ENCODE data around the gene LRP1.

Gene LRP1

GRCh38 chr12:57248934-57249742 is 120.9 kb downstream of the LRP1 start:
- no peaks in the 10 kb centered on the region for H3K36me3 ChIP-seq (ENCODE audit: control insufficient read depth in 1 of 2, insufficient read depth in 2 of 2, low read length in 2 of 2)
- H3K4me3 ChIP-seq (ENCODE audit: low read depth in 1 of 2, low read length in 2 of 2): no peak overlapping the region
- H3K27ac ChIP-seq (ENCODE audit: low read length): no peak overlapping the region
- peaks cover under 1% of the 10 kb centered on the region for H3K27me3 ChIP-seq (ENCODE audit: low read depth, low read length)
- no peaks in the 10 kb centered on the region for H3K9me3 ChIP-seq (ENCODE audit: control insufficient read depth in 1 of 2, low read length in 2 of 2)
- H3K4me1 ChIP-seq (ENCODE audit: control insufficient read depth in 1 of 2, insufficient read depth in 2 of 2, low read length in 2 of 2): no peaks in the 10 kb centered on the region

DNA sequence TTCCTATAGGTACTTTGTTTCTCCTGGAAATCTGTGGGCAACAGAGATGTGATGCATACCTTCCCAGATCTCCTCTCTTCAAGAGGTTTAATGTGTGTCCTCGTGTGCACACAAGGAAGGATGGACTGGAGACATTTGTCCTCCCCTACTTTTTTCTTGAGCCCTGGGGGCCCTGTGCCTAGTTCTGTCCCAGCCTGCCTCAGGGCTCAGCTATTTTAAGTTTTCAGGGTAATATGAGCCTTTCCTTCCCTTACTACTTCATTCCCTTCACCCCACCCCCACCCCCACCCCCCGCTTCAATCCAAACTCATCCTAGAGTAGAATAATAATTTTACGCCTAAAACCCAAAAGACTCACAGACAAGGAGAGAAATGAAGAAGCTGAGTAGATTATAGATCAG is 122.3 kb downstream of the LRP1 start:
- H3K4me3 ChIP-seq (ENCODE audit: low read depth in 1 of 2, low read length in 2 of 2): no peak overlapping the region
- no peak overlapping the region for H3K27ac ChIP-seq (ENCODE audit: low read length)
- no peaks in the 10 kb centered on the region for H3K9me3 ChIP-seq (ENCODE audit: control insufficient read depth in 1 of 2, low read length in 2 of 2)
- no peaks in the 10 kb centered on the region for H3K4me1 ChIP-seq (ENCODE audit: control insufficient read depth in 1 of 2, insufficient read depth in 2 of 2, low read length in 2 of 2)
- no peaks in the 10 kb centered on the region for H3K27me3 ChIP-seq (ENCODE audit: low read depth, low read length)
- H3K36me3 ChIP-seq (ENCODE audit: control insufficient read depth in 1 of 2, insufficient read depth in 2 of 2, low read length in 2 of 2): peaks cover 6 to 11% of the 10 kb centered on the region in 2 donors

GRCh38 chr12:57250956-57251355 is 122.7 kb downstream of the LRP1 start, which contains the start of gene STAC3:
STAC3 (minus strand) TSS chr12:57251187; CDS start chr12:57249636, 1,551 bp downstream.
- Histone ChIP-seq H3K27me3 (ENCODE audit: low read depth, low read length) (no peaks in the 10 kb centered on the region), H3K36me3 (ENCODE audit: control insufficient read depth in 1 of 2, insufficient read depth in 2 of 2, low read length in 2 of 2) (peaks cover 10 to 15% of the 10 kb centered on the region in 2 donors), H3K27ac (ENCODE audit: low read length) (no peak within 1 kb of the TSS), H3K4me3 (ENCODE audit: low read depth in 1 of 2, low read length in 2 of 2) (no peak within 1 kb of the TSS), H3K4me1 (ENCODE audit: control insufficient read depth in 1 of 2, insufficient read depth in 2 of 2, low read length in 2 of 2) (no peaks in the 10 kb centered on the region), H3K9me3 (ENCODE audit: control insufficient read depth in 1 of 2, low read length in 2 of 2) (no peaks in the 10 kb centered on the region)

GRCh38 chr12:57254506-57255280 is 126.4 kb downstream of the LRP1 start:
- H3K4me1 ChIP-seq (ENCODE audit: control insufficient read depth in 1 of 2, insufficient read depth in 2 of 2, low read length in 2 of 2): no peaks in the 10 kb centered on the region
- no peaks in the 10 kb centered on the region for H3K9me3 ChIP-seq (ENCODE audit: control insufficient read depth in 1 of 2, low read length in 2 of 2)
- no peaks in the 10 kb centered on the region for H3K27me3 ChIP-seq (ENCODE audit: low read depth, low read length)
- H3K36me3 ChIP-seq (ENCODE audit: control insufficient read depth in 1 of 2, insufficient read depth in 2 of 2, low read length in 2 of 2): peaks cover 41 to 42% of the 10 kb centered on the region in 2 donors
- H3K27ac ChIP-seq (ENCODE audit: low read length): no peak overlapping the region
- no peak overlapping the region for H3K4me3 ChIP-seq (ENCODE audit: low read depth in 1 of 2, low read length in 2 of 2)

GRCh38 chr12:57255916-57256315 is 127.6 kb downstream of the LRP1 start:
- Histone ChIP-seq H3K4me3 (ENCODE audit: low read depth in 1 of 2, low read length in 2 of 2) (no peak overlapping the region), H3K9me3 (ENCODE audit: control insufficient read depth in 1 of 2, low read length in 2 of 2) (no peaks in the 10 kb centered on the region), H3K27me3 (ENCODE audit: low read depth, low read length) (no peaks in the 10 kb centered on the region), H3K27ac (ENCODE audit: low read length) (no peak overlapping the region), H3K36me3 (ENCODE audit: control insufficient read depth in 1 of 2, insufficient read depth in 2 of 2, low read length in 2 of 2) (peaks cover 50 to 51% of the 10 kb centered on the region in 2 donors), H3K4me1 (ENCODE audit: control insufficient read depth in 1 of 2, insufficient read depth in 2 of 2, low read length in 2 of 2) (no peaks in the 10 kb centered on the region)

- H3K9me3 ChIP-seq (ENCODE audit: control insufficient read depth in 1 of 2, low read length in 2 of 2): no peaks in the 10 kb centered on the region
- H3K4me3 ChIP-seq (ENCODE audit: low read depth in 1 of 2, low read length in 2 of 2): no peak overlapping the region
- H3K27ac ChIP-seq (ENCODE audit: low read length): no peak overlapping the region
- H3K36me3 ChIP-seq (ENCODE audit: control insufficient read depth in 1 of 2, insufficient read depth in 2 of 2, low read length in 2 of 2): peaks cover 62 to 66% of the 10 kb centered on the region in 2 donors
- no peaks in the 10 kb centered on the region for H3K4me1 ChIP-seq (ENCODE audit: control insufficient read depth in 1 of 2, insufficient read depth in 2 of 2, low read length in 2 of 2)
- H3K27me3 ChIP-seq (ENCODE audit: low read depth, low read length): no peaks in the 10 kb centered on the region
Observed at GRCh38 chr12:57258977-57259970, 131.0 kb downstream of the LRP1 start.

DNA sequence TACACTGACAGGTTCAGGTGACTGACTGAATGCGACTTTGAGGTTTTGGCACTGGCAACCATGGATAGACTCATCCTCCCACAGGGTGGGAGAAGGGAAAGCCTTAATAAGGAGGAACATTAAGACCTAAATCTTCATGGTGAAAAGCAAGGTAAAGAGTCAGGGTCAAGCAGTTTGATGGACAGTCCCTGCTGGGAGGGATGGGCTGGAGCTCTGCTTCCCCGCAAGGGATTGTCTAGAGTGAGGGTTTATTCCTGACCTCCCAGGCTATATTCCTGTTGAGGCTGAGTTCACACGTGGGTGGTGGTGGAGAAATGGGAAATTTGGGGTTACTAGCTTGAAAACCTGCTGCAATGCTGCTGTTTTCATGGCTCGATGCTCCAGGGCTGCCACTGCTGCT is 132.1 kb downstream of the LRP1 start:
- peaks cover 56 to 63% of the 10 kb centered on the region in 2 donors for H3K36me3 ChIP-seq (ENCODE audit: control insufficient read depth in 1 of 2, insufficient read depth in 2 of 2, low read length in 2 of 2)
- H3K4me1 ChIP-seq (ENCODE audit: control insufficient read depth in 1 of 2, insufficient read depth in 2 of 2, low read length in 2 of 2): no peaks in the 10 kb centered on the region
- H3K27ac ChIP-seq (ENCODE audit: low read length): no peak overlapping the region

DNA sequence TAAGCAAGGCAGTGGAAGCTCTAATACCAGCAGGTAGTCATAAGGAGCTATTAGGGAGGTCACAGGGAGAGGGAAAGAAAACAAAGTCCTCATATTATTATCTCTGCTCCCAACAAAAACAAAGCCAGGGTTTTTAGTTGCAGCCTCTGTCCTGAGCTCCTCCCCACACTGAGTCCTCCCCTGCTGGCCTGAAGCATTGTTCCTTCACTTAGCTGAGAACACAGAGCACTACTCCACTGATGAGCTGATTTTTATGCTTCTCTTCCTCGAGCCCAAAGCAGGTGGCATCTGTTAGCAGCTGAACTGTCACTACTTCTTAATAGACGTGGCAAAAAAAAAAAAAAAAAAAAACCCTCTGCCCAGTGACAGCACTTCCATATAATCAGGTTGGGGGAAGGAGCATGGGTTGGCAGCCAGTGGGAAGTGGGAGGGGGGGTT is 133.2 kb downstream of the LRP1 start:
- H3K27ac ChIP-seq (ENCODE audit: low read length): no peak overlapping the region

More for the DNA sequence above, 132.1 kb downstream of the LRP1 start:
- Histone ChIP-seq H3K4me3 (ENCODE audit: low read depth in 1 of 2, low read length in 2 of 2) (no peak overlapping the region), H3K9me3 (ENCODE audit: control insufficient read depth in 1 of 2, low read length in 2 of 2) (no peaks in the 10 kb centered on the region), H3K27me3 (ENCODE audit: low read depth, low read length) (no peaks in the 10 kb centered on the region)

DNA sequence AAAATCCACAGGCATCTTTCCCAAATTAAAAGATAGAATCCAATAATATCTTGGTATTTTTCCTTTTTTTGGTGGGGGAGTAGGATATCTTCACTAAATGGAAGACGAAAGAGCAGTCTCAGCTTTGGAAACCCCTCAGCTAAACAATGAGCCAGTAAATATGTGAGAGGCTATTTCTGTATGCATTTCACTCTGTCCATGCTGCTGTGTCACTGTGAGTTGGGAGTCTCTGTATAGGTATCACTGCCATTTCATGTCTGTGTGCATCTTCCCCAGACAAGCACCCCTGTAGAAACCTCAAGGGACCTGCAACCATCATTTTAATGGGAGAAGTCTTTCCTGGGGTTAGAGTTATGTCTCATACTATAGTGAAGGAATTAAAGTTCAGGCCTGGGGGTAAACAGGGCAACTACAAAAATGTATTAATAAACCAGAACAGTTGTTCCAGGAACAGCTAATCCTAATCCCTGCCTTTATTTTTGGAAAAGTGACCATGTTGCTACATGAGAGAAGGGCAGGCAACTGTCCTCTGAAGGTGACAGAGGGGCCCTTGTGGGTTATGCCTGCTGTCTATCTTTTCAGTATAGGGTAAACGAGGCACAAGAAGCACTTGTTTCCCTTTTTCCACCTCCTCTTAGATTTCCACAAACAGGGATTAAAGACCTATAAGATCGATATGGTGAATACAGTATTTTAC is 134.0 kb downstream of the LRP1 start:
- Histone ChIP-seq H3K36me3 (ENCODE audit: control insufficient read depth in 1 of 2, insufficient read depth in 2 of 2, low read length in 2 of 2) (peaks cover 53 to 54% of the 10 kb centered on the region in 2 donors), H3K4me1 (ENCODE audit: control insufficient read depth in 1 of 2, insufficient read depth in 2 of 2, low read length in 2 of 2) (no peaks in the 10 kb centered on the region), H3K9me3 (ENCODE audit: control insufficient read depth in 1 of 2, low read length in 2 of 2) (no peaks in the 10 kb centered on the region), H3K27me3 (ENCODE audit: low read depth, low read length) (no peaks in the 10 kb centered on the region), H3K27ac (ENCODE audit: low read length) (no peak overlapping the region), H3K4me3 (ENCODE audit: low read depth in 1 of 2, low read length in 2 of 2) (no peak overlapping the region)

More for the DNA sequence above, 133.2 kb downstream of the LRP1 start:
- Histone ChIP-seq H3K27me3 (ENCODE audit: low read depth, low read length) (no peaks in the 10 kb centered on the region), H3K4me3 (ENCODE audit: low read depth in 1 of 2, low read length in 2 of 2) (no peak overlapping the region), H3K4me1 (ENCODE audit: control insufficient read depth in 1 of 2, insufficient read depth in 2 of 2, low read length in 2 of 2) (no peaks in the 10 kb centered on the region), H3K36me3 (ENCODE audit: control insufficient read depth in 1 of 2, insufficient read depth in 2 of 2, low read length in 2 of 2) (peaks cover 51 to 54% of the 10 kb centered on the region in 2 donors), H3K9me3 (ENCODE audit: control insufficient read depth in 1 of 2, low read length in 2 of 2) (no peaks in the 10 kb centered on the region)
